22Rv1 (cell line): ENCODE results near the gene TBX10.

Experiments used
- CTCF ChIP-seq: fragments of 450-650 bp; IDR thresholded peaks from 2 replicates; pipeline ENCODE4 v1.5.1; 2017; ENCODE audit warnings: mild to moderate bottlenecking
- ZFX ChIP-seq: fragments of 450-650 bp; IDR thresholded peaks from 2 replicates; pipeline ENCODE4 v1.6.1; 2017; ENCODE audit warnings: antibody characterized with exemption, borderline replicate concordance

GRCh38 chr11:67662142-67662834, 22.7 kb upstream of the TBX10 start:
- TF ChIP-seq CTCF (no peak), ZFX (no peak)
